Neural progenitor cell (in vitro differentiated cells): Measurements from ENCODE around the gene GSAP. TPM values are rescaled to one million over a fixed set of nuclear protein-coding genes. Genes with fewer than 3 reads are reported as not detected.

ENCODE experiments used
- DNase-seq: peaks from one replicate; pipeline ENCODE4 v3.0.0-alpha.2; 2016; ENCODE audit warnings: low spot score
- H2AFZ ChIP-seq: fragments of 200-600 bp; sonication (generic); replicated peaks from 2 replicates; pipeline ENCODE4 v1.6.1; 2016; ENCODE audit warnings: antibody characterized with exemption
- H3F3A ChIP-seq: fragments of 200-600 bp; sonication (generic); 2 replicates; pipeline ENCODE4 v1.6.1; 2016; ENCODE audit warnings: antibody characterized with exemption, low read depth
- H3K27ac ChIP-seq: fragments of 200-600 bp; sonication (generic); 2 replicates; pipeline ENCODE4 v1.5.1; 2016; ENCODE audit warnings: mild to moderate bottlenecking
- H3K27me3 ChIP-seq: fragments of 200-600 bp; sonication (generic); 2 replicates; pipeline ENCODE4 v1.6.1; 2016; ENCODE audit warnings: mild to moderate bottlenecking, moderate library complexity
- H3K36me3 ChIP-seq: fragments of 200-600 bp; sonication (generic); 2 replicates; pipeline ENCODE4 v1.5.1; 2016
- H3K4me1 ChIP-seq: fragments of 200-600 bp; sonication (generic); 2 replicates; pipeline ENCODE4 v1.6.1; 2016; ENCODE audit warnings: mixed run types
- H3K4me2 ChIP-seq: fragments of 200-600 bp; sonication (generic); 2 replicates; pipeline ENCODE4 v1.6.1; 2016
- H3K4me3 ChIP-seq: fragments of 200-600 bp; sonication (generic); 2 replicates; pipeline ENCODE4 v1.5.1; 2016
- H3K79me2 ChIP-seq: fragments of 200-600 bp; sonication (generic); 2 replicates; pipeline ENCODE4 v1.6.1; 2016; ENCODE audit warnings: low read depth
- H3K9ac ChIP-seq: fragments of 200-600 bp; sonication (generic); 2 replicates; pipeline ENCODE4 v1.6.1; 2016
- H3K9me3 ChIP-seq: fragments of 200-600 bp; sonication (generic); 2 replicates; pipeline ENCODE4 v1.5.1; 2016; ENCODE audit warnings: low read depth
- H4K20me1 ChIP-seq: fragments of 200-600 bp; sonication (generic); 2 replicates; pipeline ENCODE4 v1.6.1; 2016; ENCODE audit warnings: low read depth
- H3K27ac Mint-ChIP-seq: 3 replicates; pipeline ENCODE4 v1.8.0; 2021; ENCODE audit warnings: mixed read lengths
- H3K27me3 Mint-ChIP-seq: 2 replicates; pipeline ENCODE4 v1.8.0; 2022; ENCODE audit warnings: low read depth, mild to moderate bottlenecking, inconsistent platforms, moderate library complexity, mixed read lengths; ENCODE audit not compliant: insufficient read depth
- H3K36me3 Mint-ChIP-seq: 3 replicates; pipeline ENCODE4 v1.8.0; 2021; ENCODE audit warnings: mixed read lengths
- H3K4me1 Mint-ChIP-seq: 3 replicates; pipeline ENCODE4 v1.8.0; 2021; ENCODE audit warnings: mixed read lengths
- H3K4me3 Mint-ChIP-seq: 3 replicates; pipeline ENCODE4 v1.8.0; 2021; ENCODE audit warnings: mild to moderate bottlenecking, moderate library complexity, mixed read lengths
- H3K9me3 Mint-ChIP-seq: 3 replicates; pipeline ENCODE4 v1.8.0; 2020; ENCODE audit warnings: mixed read lengths
- EZH2 ChIP-seq: fragments of 200-600 bp; sonication (generic); IDR thresholded peaks from 2 replicates; pipeline ENCODE4 v1.6.1; 2017; ENCODE audit warnings: antibody characterized with exemption, mild to moderate bottlenecking, moderate library complexity
- EZH2phosphoT487 ChIP-seq: fragments of 200-600 bp; sonication (generic); IDR thresholded peaks from 2 replicates; pipeline ENCODE4 v1.6.1; 2017; ENCODE audit warnings: antibody characterized with exemption
- total RNA-seq: library from RNA; depleted of rRNA; stranded (reverse); fragments of >200 nt; gene quantifications from 2 replicates; pipeline ENCODE4 v1.2.3, GENCODE V29; 2015; ENCODE audit warnings: low replicate concordance
- TF ChIP-seq, protein P1 (sequence below): fragments of 200-600 bp; sonication (generic); IDR thresholded peaks from 2 replicates; pipeline ENCODE4 v1.5.1; 2017; ENCODE audit warnings: antibody characterized with exemption, mild to moderate bottlenecking

GSAP gene
- total RNA-seq, 1 donor from 2014 or later = 2.6 TPM

DNA sequence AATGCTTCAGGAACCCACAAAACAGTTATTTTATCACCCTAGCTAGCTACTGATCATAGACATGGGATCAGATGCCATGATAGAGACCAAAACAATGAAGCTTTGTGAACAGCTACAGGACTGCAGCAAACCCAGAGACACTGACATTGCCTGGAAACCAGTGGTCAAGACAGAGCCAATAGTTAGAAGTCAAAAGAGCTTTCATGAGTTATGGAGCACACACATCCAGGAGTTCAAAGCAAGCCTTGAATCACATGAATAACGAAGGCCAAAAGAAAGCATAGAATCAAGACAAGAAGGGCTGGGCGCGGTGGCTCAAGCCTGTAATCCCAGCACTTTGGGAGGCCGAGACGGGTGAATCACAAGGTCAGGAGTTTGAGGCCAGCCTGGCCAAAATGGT, 34.5 kb upstream of the GSAP start:
- Histone ChIP-seq H3K4me3 (no peak overlapping the region), H2AFZ (no peak overlapping the region), H3K4me1 (no peaks in the 10 kb centered on the region), H4K20me1 (no peaks in the 10 kb centered on the region), H3K27ac (no peak overlapping the region), H3K36me3 (no peaks in the 10 kb centered on the region), H3K27me3 (no peaks in the 10 kb centered on the region), H3K4me2 (no peak overlapping the region), H3K9me3 (no peaks in the 10 kb centered on the region), H3K79me2 (no peaks in the 10 kb centered on the region), H3K9ac (no peak overlapping the region), H3F3A (no peaks in the 10 kb centered on the region)
- no peak for DNase-seq
- Mint-ChIP-seq H3K9me3 (no peaks in the 10 kb centered on the region), H3K27me3 (no peaks in the 10 kb centered on the region), H3K27ac (no peak overlapping the region), H3K4me3 (no peak overlapping the region), H3K4me1 (peaks cover 2% of the 10 kb centered on the region), H3K36me3 (no peaks in the 10 kb centered on the region)
- TF ChIP-seq, protein P1, sequence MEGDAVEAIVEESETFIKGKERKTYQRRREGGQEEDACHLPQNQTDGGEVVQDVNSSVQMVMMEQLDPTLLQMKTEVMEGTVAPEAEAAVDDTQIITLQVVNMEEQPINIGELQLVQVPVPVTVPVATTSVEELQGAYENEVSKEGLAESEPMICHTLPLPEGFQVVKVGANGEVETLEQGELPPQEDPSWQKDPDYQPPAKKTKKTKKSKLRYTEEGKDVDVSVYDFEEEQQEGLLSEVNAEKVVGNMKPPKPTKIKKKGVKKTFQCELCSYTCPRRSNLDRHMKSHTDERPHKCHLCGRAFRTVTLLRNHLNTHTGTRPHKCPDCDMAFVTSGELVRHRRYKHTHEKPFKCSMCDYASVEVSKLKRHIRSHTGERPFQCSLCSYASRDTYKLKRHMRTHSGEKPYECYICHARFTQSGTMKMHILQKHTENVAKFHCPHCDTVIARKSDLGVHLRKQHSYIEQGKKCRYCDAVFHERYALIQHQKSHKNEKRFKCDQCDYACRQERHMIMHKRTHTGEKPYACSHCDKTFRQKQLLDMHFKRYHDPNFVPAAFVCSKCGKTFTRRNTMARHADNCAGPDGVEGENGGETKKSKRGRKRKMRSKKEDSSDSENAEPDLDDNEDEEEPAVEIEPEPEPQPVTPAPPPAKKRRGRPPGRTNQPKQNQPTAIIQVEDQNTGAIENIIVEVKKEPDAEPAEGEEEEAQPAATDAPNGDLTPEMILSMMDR = no peak
- TF ChIP-seq EZH2phosphoT487 (no peak), EZH2 (no peak)

DNA sequence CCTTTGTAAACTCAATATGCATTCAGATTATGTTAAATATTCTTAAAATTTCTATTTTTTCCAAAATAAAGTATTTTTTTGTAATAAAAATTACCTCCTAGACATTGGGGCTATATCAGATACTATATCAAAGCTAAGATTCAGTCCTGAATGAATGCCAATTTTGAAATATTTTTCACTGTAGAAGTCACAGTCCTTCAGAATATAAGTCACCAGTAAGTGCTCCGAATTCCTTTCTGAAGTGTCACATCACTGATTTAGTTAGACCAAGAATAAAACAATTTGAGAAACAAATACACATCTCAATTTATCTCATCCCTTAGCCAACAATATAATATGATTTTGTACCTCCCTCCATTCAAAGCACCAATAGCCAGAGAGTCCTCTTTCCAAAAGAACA, 33.9 kb upstream of the GSAP start:
- Mint-ChIP-seq H3K4me1 (peaks cover 2% of the 10 kb centered on the region), H3K36me3 (no peaks in the 10 kb centered on the region), H3K27ac (no peak overlapping the region), H3K27me3 (no peaks in the 10 kb centered on the region), H3K9me3 (no peaks in the 10 kb centered on the region), H3K4me3 (no peak overlapping the region)
- Histone ChIP-seq H3K36me3 (no peaks in the 10 kb centered on the region), H2AFZ (no peak overlapping the region), H3K4me1 (no peaks in the 10 kb centered on the region), H4K20me1 (no peaks in the 10 kb centered on the region), H3F3A (no peaks in the 10 kb centered on the region), H3K79me2 (no peaks in the 10 kb centered on the region), H3K4me3 (no peak overlapping the region), H3K27ac (no peak overlapping the region), H3K27me3 (no peaks in the 10 kb centered on the region), H3K4me2 (no peak overlapping the region), H3K9ac (no peak overlapping the region), H3K9me3 (no peaks in the 10 kb centered on the region)
- no peak for DNase-seq
- TF ChIP-seq EZH2 (no peak), EZH2phosphoT487 (no peak)
- TF ChIP-seq, protein P1 = no peak

DNA sequence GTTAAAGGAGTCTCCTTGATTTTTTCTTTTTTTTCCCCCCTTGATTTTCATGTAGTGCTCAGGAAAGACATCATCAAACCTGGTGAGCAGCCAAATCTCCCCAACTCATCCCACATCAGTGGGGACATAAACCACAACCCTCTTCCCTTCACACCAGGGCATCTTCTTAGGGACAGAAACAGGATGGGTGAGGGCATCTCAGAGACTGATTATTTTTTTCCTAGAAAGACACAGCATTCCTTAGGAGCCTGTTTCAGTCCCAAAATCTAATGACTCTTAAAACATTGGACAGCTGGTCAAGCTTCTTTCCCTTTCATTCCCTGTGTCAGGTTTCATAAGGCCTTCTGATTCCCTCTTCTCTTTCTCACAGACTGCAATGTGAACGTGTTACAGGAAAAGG, 31.5 kb upstream of the GSAP start:
- H3K27me3 Mint-ChIP-seq = peaks cover 2% of the 10 kb centered on the region
- Histone ChIP-seq H3K9me3 (no peaks in the 10 kb centered on the region), H3K36me3 (no peaks in the 10 kb centered on the region), H3F3A (no peaks in the 10 kb centered on the region), H3K79me2 (no peaks in the 10 kb centered on the region), H3K9ac (no peak overlapping the region), H3K27ac (no peak overlapping the region), H3K4me2 (no peak overlapping the region), H3K27me3 (no peaks in the 10 kb centered on the region), H3K4me3 (no peak overlapping the region), H4K20me1 (no peaks in the 10 kb centered on the region), H3K4me1 (no peaks in the 10 kb centered on the region), H2AFZ (no peak overlapping the region)
- TF ChIP-seq, protein P1 = no peak
- TF ChIP-seq EZH2 (no peak), EZH2phosphoT487 (no peak)
- no peaks in the 10 kb centered on the region for H3K36me3 Mint-ChIP-seq
- peaks cover 11% of the 10 kb centered on the region for H3K4me1 Mint-ChIP-seq
- H3K27ac Mint-ChIP-seq = no peak overlapping the region
- no peaks in the 10 kb centered on the region for H3K9me3 Mint-ChIP-seq
- H3K4me3 Mint-ChIP-seq = no peak overlapping the region
- DNase-seq = no peak

DNA sequence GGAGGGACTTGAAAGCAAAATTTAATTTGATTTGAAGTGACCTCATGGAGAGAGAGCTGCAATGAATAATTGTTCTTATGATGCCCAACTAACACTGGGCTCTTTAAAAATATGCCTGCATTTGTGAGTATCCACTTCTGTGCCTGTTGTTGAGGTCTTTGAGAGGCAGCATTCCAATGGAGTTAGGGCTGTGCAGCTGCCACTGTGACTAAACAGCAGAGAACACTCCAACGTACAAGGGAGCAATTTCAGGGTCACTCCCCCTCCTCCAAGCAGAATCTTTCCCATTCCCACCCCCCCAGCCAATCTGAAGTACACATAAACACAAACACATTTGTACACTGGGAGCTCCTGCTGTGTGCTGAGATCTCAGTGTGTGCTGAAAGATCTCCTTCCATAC, 28.0 kb upstream of the GSAP start:
- Histone ChIP-seq H3K9ac (no peak overlapping the region), H3K27ac (no peak overlapping the region), H4K20me1 (no peaks in the 10 kb centered on the region), H3K36me3 (no peaks in the 10 kb centered on the region), H3F3A (no peaks in the 10 kb centered on the region), H2AFZ (no peak overlapping the region), H3K79me2 (no peaks in the 10 kb centered on the region), H3K4me1 (no peaks in the 10 kb centered on the region), H3K27me3 (no peaks in the 10 kb centered on the region), H3K4me3 (no peak overlapping the region), H3K4me2 (no peak overlapping the region), H3K9me3 (no peaks in the 10 kb centered on the region)
- peak; percentile 23 for DNase-seq
- Mint-ChIP-seq H3K27me3 (peaks cover 2% of the 10 kb centered on the region), H3K27ac (peak overlapping the region; percentile 84), H3K4me3 (no peak overlapping the region), H3K9me3 (no peaks in the 10 kb centered on the region), H3K4me1 (peaks cover 15% of the 10 kb centered on the region), H3K36me3 (no peaks in the 10 kb centered on the region)
- TF ChIP-seq, protein P1 = no peak
- TF ChIP-seq EZH2phosphoT487 = no peak
- TF ChIP-seq EZH2 = no peak
